Limb (tissue), 2 donors: ENCODE results near the gene NAV2.

Experiments
- DNase-seq, 2 donors: peaks; one replicate each; pipeline ENCODE4 v3.0.0-alpha.2; 2016; ENCODE audit errors: extremely low spot score in 2 of 2

NAV2 gene

DNA sequence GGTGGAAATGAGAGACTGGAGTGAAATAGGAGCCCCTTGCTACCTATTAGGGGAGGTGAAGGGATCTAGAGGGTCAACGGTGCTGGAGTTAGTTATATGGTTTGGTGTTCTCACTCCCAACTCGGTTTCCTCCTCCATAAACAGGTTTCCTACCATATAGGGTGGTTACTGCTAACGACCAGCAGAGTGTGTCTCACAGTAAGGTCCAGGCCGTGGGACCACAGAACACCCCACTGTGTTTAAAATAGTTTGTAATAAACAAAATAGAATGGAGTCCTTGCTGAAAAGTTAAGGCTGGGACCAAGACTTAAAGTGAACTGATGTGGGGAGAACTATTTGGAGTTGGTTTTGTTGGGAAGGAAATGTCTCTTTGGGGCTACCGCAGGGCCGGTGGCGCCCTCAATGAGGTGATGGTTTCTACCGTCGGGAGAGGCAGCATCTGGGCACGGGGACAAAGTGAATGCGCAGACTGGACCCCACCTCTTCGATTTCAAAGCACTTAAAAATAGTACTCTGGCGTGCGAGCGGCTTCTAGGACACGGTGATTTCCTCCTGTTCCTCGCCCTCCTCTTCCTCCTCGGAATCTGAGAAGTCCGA, 443.1 kb downstream of the NAV2 start:
- DNase-seq, result no peak

DNA sequence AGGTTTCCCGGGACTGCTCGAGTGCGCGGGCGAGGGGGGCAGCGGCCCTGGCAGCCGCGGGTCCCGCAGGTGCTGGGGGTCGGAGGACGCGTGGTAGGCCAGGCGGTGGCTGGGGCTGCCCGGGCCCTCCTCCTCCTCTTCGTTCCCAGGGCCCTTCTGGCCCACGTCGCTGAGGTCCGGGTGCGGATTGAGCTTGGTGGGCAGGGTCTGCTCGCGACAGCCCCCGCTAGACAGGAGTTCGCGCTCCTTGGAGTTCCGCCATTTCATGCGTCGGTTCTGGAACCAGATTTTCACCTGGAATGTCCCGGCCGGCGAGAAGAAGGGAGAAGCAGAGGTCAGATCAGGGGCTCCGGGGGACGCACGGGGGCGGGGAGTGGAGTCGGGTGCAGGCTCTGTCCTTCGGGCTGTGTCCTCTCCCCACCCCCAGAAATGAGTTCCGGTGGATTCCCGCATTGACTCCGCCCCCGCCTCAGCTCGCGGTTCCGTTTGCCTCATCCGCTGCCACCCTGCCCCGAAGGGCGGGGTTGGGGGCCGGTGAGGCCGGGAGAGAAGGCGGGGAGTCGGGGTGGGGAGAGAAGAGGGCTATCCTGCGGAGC, 443.7 kb downstream of the NAV2 start:
- DNase-seq, result peak in 1 of 2 donors; percentile 39

DNA sequence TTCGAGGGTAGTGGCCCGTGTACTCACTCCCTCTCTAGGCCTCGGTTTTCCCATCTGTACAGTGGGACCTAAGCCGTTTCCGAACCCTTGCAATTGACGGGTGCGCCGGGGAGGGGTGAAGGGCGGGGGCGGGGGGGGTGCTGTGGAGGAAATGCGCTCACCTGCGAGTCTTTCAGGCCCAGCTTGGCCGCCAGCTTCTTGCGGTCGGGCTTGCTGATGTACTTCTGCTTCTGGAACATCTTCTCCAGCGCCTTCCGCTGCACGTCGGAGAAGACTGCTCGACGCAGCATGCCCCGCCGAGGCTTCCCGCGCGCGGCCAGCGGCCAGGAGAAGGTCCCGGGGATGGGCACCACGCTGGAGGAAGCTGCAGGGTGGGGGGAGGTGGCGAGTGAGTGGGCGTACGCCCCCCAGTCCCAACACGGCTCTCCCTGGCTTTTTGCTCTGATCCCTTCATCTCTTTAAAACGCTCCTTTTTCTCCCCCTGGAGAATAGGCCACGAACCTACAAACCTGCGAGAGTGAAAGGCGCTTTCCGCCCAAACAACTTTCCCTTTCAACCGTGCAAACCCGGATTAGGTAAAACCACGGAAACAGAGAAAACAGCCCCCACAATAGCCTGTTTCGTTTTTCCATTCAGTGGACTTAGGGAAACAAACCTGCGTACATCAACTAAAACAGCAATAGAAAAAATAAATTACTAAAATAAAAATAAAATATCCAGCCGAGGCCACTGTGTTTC, 444.4 kb downstream of the NAV2 start:
- DNase-seq, result peak in 1 of 2 donors; percentile 36

GRCh38 chr11:20157728-20158127, 445.1 kb downstream of the NAV2 start:
- no peak for DNase-seq

DNA sequence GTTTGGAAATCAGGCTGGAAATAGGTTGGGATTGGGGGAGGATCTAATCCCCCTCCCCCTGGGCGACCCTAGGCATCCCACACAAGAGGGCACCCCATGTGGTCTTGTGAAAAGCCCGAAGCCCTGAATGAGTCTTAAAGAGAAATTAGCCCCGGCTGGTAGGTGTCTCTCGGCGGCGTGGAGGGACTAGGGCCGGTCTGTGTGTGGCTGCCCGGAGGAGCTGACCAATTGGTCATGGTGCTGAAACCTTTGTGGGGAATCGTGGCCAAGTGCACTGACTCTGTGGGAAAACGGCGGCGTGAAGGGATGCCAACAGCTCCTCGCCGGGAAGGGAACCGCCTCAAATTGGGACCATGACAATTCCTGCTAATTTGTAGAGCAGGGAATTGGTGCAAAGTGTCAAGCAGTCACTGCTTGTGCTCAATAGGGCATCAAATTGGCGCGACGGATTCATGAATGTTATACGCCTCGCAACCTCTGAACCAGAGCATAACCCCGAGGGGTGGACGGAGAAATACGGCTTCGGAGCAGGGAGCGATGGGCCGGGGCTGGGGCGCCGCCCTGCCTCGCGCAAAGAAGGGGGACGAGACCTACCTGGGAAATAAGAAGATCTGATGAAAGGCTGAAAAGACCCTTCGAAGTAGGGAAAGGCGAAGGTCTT, 446.1 kb downstream of the NAV2 start:
- peak; percentile 78 to 86 for DNase-seq

DNA sequence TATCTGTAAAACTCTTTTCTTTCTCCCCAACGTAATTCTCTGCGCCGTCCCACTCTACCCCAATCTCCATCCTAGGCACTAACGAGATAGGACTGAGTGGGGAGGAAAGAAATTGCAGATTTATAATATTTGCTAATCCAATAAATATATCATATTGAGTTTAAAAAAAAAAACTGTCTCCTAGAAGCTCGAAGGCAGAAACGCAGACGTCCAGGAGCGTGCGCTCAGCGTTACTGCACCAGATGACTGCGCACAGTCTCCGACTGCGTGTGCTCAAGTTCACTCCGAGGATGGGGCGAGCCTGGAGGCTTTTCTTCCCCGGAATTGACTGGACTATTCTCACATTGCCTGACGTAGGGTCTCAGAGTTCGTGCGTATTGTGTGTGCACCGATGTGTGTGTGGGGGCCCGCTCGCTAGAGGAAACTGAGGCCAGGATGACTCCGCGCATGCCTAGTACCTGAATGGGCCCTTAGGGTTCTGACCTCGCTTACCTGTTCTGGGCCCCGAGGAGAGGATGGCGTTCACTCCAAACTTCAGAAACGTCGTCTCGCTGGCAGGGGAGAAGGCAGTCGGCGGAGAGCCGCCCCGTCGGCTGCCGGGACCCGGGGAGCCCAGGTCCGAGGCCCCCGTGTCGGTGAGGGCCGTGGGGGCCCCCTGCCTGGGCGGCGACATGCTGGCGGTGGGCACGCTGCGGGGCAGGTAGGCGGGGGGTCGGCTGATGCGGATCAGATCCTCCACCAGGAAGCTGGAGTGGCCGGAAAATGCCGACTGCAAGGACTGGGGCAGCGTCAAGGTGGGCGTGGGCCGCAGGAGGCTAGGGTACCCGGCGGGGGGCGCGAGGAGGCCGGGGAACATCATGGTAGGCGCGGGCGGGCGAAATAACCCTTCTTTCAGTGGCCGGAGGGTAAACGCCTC, 447.1 kb downstream of the NAV2 start:
- DNase-seq, result peak in 1 of 2 donors; percentile 32

GRCh38 chr11:20160425-20161229, 448.0 kb downstream of the NAV2 start, which contains the start of gene DBX1:
Gene DBX1, minus strand, starts transcription at chr11:20160475. Its CDS starts 151 bp downstream, at chr11:20160324.
- DNase-seq, result no peak

DNA sequence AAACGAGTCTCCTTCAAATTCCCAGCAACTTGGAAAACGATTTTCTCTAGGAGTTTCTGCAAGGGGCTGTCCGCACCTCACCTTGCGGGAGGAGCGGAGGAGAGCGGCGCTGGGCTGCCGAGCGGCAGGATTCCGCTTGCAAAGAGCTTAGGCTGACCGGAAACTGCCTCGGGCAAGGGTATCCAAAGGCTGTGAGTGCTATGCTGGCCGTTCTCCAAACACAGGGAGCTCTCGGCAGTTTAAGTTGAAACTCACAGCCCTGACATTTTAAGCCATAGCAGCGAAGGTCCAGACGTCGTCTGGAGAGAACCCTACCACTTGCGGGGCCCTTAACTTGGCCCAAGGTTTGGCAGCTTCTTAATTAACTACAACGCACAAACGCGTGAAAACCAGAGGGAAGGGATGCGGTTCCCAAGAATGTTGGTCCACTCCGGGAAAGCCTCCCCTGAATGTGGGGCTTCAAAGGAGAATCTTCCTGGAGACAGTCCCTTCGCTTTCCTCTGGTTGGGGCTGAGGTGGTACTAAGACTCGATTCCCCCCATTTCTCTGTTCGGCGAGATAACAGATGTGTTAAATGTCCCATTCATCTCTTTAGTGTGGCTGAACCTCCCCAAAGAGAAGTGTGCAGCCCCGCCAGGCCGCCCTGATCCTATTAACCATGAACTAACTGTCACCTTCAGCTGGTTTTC, 448.7 kb downstream of the NAV2 start:
- peak in 1 of 2 donors; percentile 39 for DNase-seq

DNA sequence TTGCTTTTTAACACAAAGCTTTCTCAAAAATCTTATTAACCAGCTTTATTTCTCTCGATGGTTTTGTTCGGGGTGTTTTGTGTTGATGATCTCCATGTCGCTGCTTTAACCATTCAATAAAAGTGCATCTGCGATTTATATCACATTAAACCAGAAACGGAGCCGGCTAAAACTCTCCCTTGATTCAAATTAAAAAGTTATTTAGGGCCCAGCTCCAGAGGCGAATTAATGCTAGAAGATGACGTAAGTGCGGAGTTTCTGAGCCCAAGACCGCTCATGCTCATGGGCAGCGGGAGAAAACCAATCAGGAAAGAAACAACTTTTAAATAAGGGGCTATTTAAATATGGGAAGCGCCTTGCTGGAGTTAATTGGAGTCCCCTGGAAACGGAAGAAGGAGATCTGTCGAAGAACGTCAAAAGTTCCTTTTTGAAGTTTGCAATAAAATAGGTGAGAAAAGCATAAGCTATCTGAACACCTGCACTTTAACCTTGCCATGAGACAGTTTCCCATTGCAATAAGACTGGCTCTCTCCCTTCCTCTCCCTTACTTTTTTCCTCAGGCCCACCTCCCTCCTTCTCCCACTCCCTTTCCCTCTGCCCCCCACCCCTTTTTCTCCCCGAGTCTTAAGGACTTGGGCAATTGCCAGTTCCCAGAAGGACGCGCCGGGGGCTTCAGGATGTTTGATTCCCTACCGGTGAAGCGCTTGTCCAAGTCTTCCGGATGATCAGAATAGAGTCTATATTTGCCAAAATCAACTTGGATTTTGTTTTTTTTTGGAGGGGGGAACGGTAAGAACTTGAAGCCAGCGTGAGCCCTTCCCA, 449.5 kb downstream of the NAV2 start:
- peak in 1 of 2 donors; percentile 34 for DNase-seq

DNA sequence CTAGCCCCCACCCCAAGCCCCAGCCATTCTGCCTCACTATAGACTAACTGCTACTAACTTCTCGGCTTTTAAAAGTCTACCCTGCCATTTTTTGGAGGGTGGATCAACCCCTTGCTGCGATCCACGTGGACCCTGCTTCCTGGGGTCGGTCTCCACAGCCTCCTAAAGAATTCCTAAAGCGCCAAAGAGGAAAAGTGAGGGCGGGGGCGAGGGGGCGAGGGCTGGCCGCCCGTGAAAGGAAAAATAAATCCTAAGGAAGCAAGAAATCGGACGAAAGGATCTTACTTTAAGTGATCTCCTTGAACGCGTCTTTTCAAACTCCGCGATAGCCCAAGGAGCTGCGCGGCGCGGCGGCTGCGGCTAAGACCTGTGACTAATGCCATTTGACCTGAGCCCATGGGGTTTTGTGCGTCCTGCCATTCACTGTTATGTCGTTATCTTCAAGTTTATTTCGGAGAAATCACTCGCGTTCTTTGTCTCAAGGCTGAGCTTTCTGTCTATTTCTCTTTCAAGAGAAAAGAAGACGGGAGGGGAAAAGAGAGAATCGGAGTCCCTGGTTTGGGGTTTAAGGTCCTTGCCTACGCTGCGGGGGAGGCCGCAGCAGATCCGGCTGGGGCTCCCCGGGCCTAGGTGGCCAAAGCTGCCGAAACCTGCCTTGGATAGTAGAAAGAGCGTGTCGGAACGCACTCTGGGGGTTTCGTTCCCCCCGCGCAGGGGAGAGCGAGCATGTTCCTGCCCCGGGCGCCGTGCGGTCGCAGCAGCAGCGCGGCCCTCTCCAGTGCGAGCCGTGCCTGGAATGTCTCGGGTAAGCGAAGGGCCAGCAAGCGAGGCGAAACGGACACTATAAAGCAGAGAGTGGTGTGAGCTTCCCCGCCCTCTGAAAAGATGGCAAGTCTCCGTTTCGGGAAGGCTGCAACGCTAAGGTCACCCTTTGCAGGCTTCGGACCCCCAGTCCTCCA, 450.5 kb downstream of the NAV2 start:
- DNase-seq, result peak in 1 of 2 donors; percentile 66

DNA sequence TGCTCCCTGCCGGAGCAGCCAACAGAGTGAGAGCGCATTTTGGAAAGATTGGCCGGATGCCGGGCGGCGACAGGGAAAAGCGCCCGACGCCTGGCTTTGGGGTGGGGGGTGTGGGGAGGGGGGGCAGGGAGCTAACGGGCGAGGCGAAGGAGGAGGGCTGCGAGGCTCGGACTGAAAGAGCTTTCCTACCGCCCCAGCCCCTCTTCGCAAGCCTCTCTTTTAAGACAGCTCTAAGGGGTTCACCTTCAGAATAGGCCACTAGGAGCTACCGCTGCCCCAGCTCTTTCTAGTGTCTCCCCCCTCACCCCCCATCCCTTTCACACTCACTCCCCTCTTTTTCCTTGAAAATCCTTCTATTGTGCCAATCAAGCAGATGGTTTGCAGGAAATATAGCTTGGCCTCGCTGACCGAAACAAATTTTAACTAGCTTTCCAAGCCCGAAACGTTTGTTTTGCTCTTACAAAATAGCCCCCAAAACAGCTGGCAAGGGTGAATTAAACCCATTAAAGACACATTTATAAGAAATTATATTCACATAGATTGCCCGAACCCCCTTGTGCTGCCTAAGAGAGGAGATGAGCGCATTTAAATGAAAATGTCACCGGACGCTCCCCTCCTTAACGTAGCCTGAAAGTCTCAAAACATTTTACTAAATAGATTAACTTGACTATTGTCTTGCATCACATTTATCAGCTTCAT, 451.3 kb downstream of the NAV2 start:
- peak in 1 of 2 donors; percentile 40 for DNase-seq
